Activated CD8-positive, alpha-beta memory T cell treated with anti-CD3 and anti-CD28 coated beads for 1 hour (primary cell): ENCODE measurements around the gene SLC51B.
"Not testable (repeated sequence)": the region's sequence is repeated elsewhere in the genome, so short reads cannot be mapped to it uniquely, and the experiment has no call there.

ENCODE experiments used
- DNase-seq, 2 donors: peaks; one replicate each; pipeline ENCODE4 v3.0.0-alpha.2; 2020; ENCODE audit warnings: low read depth in 1 of 2; ENCODE audit errors: extremely low read depth in 1 of 2

SLC51B gene

DNA sequence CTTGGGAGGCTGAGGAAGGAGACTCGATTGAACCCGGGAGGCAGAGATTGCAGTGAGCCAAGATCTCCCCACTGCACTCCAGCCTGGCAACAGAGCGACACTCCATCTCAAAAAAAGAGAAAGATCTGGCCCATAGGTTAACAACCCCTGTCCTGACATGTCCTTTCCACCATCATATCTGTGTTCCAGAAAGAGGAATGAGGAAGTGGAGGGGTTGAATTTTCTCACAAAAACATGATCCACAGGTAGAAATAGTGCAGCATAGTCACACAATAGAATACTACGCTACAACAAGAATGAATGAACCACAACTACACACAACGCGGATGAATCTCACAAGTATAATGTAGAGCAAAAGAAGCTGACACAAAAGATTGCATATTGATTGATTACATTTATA is 4.7 kb upstream of the SLC51B start:
- DNase-seq = no peak

DNA sequence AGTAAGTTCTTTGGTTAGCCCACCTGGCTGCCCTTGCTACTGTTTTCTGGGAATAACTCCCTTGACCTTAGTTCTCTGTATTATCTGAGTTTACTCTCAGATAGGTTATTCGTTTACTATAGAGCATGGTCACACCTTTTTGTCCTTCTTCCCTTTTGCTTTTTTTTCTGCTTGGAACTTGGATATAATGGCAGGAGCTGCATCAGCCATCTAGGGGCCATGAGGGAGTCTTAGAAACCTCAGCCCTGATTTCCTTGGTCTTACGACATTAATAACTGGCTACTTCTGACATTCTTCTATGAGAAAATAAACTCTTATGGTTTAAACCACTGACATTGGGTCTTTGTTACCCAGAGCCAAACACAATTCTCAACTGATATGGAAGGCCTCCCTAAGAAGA is 3.4 kb upstream of the SLC51B start:
- DNase-seq = no peak

DNA sequence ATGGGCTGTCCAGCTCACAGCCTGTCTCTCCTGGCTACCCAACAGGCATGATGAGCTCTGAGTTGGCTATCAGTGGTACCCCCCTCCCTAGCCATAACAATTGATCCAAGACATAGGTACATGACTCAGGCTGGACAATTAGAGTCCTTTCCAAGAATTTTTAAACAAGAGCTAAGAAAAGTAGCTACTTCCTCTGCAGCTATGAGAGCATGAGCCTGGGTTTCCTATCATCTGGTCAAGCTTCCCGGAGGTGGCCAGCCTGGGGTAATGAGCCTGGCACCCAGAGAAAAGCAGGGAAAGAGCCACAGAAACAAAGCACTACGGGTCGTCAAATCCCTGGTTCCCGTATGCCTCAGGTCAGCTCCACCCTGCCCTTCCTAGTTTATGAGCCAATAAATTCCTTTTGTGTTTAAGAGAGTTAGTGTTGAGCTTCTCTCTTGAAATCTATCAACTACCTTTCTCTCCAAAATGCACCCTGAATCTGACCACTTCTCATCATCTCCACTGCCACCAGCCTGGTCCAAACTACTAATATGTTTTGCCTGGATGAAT is 2.3 kb upstream of the SLC51B start:
- DNase-seq = no peak

DNA sequence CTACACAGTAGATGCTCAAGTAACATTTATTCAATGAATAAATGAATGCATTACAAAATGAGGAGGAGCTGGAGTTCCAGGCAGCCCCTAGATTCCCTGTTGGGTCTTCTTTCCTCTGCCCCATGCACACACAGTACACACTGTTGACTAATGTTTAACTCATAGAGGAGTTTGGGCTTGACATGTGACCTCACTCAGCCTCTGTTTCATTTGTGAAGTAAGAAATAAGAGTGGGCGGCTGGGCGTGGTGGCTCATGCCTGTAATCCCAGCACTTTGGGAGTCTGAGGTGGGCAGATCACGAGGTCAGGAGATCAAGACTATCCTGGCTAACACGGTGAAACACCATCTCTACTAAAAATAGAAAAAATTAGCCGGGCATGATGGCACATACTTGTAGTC is 969 bp upstream of the SLC51B start:
- DNase-seq = not testable (repeated sequence)

DNA sequence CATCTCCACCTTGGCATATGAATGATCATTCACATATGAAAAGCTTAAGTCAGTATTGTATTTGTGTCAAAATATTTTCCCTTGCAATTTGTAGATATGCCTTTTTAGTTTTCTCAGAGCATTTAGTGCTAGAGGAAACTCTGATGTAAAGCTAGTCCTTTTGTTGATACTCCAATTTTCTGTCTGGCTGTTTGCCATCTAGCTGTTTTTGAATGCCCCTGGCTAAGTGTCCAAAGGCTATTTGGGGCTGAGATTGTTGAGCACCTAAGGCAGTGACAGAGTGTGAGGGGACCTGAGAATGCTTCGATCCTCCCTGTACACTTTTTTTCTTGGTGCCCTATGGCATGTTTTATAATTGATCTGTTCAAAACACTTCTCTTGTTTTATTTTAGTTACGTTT is 3.1 kb downstream of the SLC51B start:
- no peak for DNase-seq

DNA sequence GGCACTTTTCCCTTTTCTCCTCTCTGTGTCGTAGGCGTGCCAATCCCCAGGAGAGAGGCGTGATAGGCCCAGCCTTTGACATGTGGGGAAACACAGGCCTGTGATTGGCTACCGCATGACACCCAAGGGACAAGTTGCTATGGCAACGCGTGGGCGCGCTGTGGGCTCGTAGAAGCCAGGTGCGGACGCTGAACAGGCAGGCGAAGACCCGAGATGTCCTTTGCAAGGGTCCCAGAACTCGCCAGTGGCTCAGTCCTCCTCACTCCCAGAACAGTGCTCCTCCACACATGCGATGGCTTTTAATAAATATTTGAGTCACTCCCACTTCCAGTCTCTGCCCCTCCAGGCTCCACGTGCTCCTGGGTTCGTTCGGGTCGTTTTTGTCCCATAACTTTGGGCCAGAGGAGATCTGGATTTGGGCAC is 4.2 kb downstream of the SLC51B start:
- peak; percentile 75 to 79 for DNase-seq

DNA sequence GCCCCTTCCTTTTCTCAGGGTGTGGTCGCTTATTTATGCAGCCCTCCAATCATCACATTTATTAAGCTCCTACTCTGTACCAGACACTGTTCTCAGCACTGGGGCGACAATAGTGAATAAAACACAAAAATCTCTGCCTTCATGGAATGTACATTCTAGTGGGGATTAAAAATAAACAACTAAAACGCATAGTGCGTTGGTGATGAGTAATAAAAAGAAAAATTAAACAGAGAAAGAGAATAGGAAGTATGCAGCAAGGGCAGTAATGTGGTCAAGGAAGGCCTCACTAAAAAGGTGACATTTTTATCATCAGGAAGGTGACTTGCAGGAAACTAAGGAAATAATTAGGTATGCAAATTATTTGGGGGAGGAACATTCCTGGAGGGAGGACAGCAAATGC is 5.1 kb downstream of the SLC51B start:
- DNase-seq = no peak

DNA sequence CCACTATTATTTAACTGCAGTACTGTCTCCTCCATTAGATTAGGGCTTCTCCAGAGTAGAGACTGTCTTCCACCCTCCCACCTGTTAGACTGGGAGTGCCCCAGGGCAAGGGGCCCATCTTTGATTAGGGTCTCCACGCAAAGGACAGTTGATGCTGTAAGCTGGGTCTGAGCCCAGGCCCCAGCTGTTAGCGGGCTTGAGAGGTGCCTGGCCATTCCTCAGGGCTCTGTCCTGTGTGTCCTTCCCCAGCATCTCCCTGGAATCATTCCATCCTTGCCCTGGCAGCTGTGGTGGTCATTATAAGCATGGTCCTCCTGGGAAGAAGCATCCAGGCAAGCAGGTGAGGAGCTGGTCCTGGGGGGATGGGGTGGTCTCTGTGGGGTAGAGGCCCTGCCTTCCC is 6.1 kb downstream of the SLC51B start:
- no peak for DNase-seq

DNA sequence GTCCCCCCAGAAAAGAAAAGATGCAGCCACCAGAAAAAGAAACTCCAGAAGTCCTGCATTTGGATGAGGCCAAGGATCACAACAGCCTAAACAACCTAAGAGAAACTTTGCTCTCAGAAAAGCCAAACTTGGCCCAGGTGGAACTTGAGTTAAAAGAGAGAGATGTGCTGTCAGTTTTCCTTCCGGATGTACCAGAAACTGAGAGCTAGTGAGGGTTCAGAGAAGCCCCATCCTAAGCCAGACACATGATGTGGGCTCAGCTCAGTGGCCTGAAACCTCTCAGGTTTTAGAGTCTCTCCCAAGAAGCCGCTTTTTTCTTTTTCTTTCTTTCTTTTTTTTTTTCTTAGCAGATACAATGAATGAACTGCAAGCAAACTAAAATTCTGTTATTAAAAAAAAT is 7.8 kb downstream of the SLC51B start:
- DNase-seq = no peak

DNA sequence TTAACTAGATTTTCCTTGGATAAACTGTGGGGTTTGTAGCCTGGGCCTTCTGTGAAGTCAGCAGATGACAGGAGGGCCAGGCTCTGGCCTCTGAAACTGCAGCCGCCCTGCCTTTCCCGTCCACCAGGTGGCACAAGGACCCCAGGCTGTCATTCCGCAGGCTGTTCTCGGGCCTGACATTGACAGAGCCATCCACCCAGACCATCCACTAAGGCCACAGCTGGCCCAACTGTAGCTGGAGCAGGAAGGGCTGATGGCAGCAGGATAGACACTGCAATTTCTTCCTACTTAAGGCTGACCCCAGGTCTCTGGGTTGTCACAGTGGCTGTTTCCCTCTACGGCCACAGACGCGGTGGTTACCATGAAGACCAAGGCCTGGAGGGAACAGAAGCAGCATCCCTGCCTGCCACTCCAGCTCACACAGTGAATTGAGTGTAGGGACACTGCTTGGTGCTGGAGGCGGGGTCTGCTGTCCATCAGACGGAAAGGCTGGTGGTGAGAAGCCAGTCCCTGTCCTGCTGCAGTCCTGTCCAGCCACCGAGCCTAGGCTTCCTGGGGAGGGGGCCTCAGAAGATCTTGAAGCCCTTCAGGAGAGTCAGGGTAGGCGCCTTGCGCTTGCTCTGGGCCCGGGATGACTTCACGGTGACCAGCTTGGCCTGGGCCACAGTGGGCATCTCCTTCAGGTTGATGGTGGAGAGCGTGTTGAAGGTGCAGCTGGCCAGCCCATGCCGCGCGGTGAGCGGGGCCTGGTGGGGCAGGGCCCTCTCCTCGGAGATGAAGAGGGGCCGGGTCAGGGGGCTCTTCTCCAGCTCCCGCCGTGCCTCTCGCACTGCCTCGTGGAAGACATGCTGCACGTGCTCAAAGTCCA is 9.4 kb downstream of the SLC51B start:
- peak; percentile 8 to 27 for DNase-seq

DNA sequence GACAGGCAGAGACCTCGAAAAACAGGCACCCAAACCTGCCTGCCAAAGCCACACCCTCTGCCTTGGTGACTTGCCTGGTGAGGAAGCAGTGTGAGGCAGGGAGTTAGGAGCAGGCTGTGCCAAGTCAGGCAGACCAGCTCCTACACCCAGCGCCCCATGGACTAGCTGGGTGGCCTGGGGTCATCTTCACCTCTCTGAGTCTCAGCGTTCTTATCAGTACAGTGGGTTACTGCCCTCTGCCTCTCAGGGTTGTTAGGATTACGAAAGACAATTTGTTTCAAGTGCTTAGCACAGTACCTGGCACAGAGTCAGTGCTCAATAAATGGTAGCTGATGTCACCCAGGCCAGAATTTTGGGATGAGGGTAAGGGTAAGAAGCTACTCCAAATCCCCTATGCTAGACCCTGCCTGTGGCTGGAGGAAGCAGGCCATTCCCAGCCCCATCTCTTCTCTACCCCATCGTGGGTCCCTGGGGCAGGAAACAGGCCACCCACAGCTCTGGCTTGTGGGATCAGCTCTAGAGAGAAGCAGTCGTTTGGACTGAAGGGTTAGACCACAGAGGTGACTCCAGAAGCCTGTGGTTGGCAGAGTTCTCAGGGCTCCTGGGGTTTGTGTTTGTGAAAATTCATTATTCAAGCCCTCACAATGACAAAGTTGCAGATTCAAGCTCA is 10.1 kb downstream of the SLC51B start:
- no peak for DNase-seq

DNA sequence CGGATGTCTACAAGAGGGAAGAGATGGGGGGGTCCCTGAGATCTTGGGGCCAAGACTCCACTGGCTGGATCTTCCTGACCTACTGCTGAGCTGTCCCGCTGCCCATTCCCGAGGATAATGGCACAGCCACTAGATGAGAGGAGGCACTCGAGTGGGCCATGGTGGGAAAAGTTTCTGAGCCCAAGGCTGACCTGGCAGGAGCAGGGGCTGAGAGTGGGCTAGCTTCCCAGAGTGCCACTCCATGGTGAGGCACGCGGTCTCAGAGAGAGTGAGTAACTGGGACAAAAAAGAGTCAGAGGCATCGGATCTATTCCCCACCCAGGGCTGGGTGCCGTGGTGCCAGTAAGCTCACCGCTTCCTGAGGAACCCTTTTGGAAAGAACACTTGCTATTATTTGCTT is 10.9 kb downstream of the SLC51B start:
- DNase-seq = no peak

DNA sequence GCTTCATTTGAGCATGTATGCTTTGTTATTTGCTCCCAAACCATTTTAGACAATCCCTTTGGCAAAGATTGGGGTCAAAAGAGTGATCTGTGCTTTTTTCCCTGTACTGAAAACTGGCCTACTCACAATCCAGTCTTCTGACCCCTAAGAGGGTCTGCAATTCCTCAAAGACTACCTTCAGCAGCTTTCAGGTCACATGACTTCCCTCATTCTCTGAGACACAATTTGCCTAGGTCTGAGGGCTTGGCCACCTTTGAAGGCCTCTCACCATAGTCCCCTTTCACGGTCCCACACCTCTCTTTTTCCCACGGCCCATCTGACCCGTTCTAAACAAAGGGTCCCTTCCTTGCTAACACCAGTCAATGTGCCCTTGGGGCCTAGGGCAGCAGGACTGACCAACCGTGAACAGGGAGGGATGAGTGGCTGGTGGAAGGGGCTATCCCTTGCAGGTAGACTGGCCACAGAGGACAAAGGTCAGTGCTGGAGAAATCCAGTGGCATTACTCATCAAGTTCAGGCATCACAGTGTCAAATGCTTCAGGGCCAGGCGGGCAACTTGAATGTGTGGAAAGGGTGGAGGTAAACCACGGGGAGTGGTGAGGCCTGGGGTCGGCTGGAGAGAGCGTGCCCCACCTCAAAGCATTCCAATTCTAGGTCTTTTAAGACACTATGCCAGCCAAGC is 11.8 kb downstream of the SLC51B start:
- no peak for DNase-seq

DNA sequence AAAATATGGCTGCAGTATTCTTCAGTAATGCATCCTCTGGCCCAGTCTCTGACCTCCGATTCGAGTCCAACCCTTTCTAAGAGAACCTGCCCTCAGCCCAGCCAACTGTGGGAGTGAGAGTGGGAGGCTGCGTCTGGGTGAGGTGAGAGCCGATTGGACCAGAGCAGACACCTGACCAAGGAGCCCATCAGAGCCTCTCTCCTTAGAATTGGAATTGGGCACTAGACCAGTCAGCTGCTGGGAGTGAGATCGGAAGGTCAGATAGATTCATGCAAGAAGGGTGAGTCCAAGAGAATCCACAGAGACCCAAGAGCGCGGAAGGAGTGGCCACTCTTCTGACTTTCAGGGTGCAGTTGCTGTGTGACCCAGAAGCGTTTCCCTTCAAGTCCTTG is 12.4 kb downstream of the SLC51B start:
- no peak for DNase-seq

DNA sequence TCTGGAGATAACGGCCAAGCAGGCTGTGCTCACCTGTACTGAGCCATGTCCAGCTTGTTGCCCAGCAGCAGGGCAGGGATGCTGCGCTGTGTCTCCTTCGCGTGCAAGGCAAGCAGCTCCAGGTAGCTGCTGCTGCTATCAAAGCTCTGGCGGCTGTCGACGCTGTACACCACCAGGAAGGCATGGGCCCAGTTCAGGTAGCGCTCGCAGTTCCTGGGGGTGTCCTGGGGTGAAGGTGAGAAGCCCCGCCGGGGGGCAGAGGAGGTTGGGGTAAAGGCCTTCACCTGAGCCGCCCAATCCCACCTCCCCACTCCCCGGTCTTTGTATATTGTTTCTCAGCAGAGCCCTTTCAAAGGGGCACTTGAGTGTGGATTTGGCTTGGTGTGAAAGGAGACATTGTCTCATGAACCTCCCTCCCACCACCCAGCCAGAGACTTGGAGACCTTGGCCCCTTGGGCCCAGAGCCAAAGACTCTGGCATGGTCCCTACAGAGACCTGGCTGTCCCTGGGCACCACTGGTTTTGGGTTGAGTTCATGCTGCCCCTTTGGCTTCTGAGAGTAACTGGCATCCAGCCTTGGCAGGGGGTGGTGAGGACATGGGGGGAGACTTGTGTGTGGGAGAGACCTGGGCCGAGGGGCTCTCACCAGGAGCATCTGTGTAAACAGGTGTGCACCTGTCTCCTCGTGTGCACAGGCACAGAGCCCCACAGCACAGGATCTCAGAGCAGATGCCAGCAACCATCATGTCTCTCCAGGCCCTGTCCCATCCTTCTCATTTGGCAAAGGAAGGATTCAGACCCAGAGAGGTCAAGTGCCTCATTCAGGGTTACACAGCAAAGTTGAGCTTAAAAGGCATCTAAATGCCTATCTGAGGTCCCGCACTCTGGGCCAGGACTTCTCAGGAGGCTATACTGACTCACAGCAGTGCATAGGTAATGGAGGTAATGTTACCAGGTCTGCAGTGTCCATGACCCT is 13.5 kb downstream of the SLC51B start:
- no peak for DNase-seq

DNA sequence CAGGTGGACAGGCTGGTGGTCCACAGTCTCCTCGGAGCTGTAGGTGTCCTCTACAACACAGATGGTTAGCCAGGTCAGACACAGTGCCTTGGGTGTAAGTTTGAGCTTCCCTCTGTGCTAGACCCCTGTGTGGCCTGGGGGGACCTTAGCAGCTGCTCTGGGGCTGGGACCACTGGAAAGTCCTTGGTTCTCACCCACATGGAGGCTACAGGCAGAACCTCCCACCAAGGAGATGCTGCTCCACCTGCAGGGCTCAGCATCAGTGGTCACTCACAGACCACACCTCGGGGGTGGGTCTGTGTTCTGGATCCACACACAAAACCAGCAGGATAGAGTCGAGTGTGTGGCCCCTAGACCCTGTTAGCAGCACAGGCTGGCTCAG is 14.2 kb downstream of the SLC51B start:
- DNase-seq = no peak

DNA sequence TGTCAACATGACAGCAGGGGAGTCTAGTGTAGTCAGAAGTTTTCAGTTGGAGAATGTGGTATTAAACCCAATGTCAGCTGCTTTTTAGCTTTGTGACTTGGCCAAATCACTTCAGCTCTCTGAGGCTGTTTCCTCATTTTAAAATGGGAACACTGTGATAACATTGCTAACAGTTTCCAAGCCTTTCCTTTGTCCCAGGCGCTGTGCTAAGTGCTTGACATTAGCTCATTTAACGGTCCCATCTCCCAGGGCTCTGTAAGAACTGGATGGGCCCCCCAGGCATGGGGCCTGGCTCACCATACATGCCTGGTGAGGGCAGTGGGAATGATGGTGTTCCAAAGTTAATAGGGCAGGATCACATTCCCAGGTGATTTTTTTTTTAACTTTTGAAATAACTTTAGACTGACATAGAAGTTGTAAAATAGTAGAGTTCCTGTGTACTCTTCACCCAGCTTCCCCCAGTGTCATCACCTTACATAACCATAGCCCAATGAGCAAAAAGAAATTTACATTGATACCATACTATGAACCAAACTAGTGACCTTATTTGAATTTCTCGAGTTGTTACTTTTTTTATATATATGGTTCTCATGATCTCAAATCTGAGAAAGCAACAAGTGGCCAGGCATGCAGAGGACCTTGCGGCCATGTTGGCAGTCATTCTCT is 14.9 kb downstream of the SLC51B start:
- DNase-seq = no peak

DNA sequence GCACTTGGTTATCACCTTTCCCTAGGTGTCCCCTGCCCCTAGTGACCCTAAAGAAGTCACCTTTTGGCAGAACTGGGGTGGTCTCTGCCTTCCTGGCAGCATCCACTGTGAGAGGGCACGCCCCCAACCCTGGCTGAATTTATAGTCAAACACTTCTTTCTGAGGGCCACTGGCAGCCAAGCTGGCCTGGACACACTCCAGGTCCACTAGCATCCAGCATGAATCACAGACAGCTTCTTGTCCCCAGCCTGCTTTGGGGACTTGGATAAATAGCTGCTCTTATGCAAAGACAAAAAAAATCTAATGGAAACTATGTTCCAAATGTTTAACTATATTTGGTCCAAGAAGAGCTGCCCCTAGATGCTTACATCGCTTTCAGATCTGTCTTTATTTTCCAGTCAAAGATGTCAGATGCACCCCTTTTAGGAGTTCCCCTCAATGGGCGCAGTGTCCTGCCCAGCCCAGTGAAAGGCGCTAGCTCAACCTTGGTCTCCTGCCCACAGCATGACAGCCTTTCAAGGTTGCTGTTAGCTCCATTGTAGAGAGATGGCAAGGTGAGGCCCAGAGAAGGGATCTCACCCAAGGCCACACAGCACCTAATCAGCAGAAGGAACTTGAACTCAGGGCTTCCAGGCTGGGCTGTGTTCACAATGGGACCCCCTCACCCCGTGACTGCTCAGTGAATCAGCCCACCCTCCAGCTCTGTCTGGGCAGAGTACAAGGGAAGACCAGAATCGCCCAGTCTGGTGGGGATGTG is 15.6 kb downstream of the SLC51B start:
- DNase-seq = no peak

DNA sequence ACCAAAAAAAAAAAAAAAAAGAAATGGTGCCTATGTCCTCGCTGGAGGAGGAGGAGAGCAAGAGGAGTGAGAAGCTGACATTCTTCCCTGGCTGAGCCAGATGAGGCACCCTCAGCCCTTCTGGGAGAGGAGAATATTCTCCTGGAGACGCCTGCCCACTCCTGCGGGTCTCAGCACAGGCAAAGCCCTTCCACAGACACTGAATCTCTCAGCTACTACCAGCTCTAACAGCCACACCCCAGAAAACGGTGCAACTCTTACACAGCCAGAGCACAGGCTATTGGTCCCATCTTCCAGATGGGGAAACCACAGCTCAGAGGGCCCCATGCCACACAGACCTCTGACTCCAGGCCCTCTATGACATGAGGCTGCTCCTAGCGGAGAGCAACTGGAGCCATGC is 16.9 kb downstream of the SLC51B start:
- no peak for DNase-seq
